HG02943 (cell line): ENCODE data around the gene HTR1A.

ENCODE experiments used
- ATAC-seq: cut with Tn5 transposase; IDR thresholded peaks from one replicate; pipeline ENCODE4 v1.9.1; 2021; ENCODE audit warnings: mild to moderate bottlenecking, low read depth, moderate library complexity; ENCODE audit not compliant: unreplicated experiment

The HTR1A gene

DNA sequence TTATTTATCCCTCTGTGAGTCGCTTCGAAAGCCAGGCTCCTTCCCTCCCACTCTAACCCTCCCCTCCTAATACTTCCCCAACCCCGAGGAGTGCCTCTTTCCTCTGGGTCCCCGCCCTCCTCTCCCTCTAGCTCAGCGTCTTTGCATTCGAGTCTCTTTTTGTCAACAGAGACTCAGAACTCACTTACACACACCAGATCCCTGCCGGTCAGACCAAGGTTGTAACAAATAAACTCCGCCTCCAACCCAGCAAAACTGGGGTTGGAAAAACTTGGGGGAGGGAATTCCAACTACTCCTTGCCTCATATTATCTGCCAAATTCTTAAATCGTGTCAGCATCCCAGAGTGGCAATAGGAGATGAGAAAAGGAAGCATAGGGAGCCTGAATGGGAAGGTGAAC lies at the start of gene HTR1A:
HTR1A (minus strand) TSS at position 167 of the 400 bp plus-strand sequence. CDS start 726 bp downstream, outside the sequence.
- ATAC-seq = no peak

GRCh38 chr5:64003966-64004365 lies 41.7 kb upstream of the HTR1A start:
- no peak for ATAC-seq

DNA sequence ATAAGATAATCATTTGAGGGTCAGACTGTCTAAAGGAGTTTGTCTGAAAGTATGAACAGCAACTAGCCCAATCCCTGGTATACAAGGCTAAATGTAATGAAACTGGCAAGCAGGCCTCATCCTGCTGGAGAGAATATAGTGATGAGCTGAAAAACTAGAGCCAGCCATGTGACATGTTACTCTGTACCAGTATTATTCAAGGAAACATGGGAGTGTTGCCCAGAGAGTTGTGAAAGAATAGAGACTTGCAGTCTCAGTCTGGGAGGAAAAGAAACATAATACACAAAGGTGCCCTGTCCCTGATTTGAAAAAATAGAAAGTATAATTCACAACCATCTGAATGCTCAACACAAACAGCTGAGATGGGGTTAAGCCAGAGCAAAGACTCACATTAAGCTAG lies 37.9 kb upstream of the HTR1A start:
- ATAC-seq = no peak

DNA sequence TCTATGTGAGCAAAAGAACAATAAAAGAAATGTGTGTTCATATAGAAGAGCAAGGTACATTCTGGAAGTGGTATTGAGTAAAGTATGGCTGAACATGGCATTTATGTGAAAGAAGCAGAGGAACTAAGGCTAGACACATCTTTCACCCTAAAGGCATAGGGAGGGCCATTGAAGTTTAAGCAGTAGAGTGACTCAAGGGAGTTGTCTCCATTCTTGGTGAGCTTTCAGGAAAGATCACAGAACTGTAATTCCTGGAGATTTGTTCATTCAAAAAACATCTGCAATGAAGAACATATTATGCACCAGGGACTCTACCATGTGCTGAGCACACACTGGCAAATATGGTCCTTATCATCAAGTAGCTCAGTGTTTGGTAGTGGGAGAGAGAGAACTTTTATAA lies 24.8 kb upstream of the HTR1A start:
- no peak for ATAC-seq

GRCh38 chr5:63981864-63982263 lies 19.6 kb upstream of the HTR1A start:
- no peak for ATAC-seq

DNA sequence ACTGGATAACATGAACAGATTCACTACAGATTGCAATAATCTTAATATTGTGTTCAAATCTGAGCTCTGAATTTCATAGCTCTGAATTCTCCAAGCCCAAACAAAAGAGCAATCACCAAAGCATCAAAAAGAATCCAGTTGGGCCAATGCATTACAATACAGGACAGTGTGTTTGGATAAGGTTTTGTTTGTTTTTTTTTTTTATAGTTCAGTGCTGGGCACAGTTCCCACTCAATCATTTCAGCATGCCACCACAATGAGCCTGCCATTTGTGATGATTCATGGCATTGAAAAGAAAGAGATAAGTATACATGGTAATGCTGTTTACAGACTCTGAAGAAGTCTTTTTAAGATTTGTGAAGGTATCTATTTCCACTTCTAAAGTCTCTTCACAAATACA lies 1.7 kb upstream of the HTR1A start:
- ATAC-seq = no peak

- no peak for ATAC-seq
These were observed 963 bp upstream of the HTR1A start for GRCh38 chr5:63963080-63963735.

DNA sequence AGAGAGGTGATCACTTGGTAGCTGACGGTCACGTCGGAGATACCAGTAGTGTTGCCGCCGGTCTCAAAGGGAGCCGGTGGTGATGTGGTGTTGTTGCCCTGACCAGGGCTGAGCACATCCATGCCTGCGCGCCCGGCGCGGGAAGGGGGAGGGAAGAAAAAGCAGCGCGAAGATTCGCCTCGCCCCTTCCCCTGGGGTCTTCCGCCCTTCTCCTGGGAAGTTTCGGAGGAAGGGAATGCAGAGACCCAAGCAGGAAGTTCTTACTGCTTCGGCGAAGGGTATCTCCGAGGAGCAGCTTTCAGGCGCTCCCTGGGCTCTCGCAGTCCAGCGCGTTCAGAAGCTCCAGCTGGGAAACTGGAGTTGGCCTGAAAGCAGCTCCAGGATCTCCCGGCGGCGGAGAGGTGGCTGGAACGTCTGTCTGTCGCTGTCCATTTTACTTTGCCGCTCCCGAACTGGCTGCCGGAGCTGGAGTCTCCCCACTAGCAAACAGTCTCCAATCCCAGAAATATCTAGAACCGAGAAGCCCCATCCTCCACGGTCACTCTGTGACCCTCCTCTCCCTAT lies 565 bp downstream of the HTR1A start:
- ATAC-seq = no peak

- ATAC-seq = no peak
These were observed 1.1 kb downstream of the HTR1A start for GRCh38 chr5:63961125-63961597.

DNA sequence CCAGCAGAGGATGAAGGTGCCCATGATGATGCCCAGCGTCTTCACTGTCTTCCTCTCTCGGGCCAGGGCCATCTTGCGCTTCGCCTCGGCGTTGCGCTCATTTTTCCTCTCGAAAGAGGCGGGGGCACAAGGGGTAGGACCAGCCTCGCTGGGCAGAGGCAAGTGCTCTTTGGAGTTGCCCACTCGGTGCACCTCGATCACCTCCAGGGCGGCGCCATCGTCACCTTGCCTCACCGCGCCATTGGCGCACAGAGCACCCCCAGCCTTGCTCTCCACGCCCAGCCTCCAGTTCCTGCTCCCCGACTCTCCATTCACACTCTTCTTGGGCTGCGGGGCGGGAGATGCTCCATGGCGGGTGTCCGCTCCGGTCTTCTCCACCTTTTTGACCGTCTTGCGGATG lies 1.6 kb downstream of the HTR1A start:
- ATAC-seq = no peak

- no peak for ATAC-seq
These were observed 2.9 kb downstream of the HTR1A start for GRCh38 chr5:63959177-63959982.

- no peak for ATAC-seq
These were observed 3.6 kb downstream of the HTR1A start for GRCh38 chr5:63958654-63959053.

DNA sequence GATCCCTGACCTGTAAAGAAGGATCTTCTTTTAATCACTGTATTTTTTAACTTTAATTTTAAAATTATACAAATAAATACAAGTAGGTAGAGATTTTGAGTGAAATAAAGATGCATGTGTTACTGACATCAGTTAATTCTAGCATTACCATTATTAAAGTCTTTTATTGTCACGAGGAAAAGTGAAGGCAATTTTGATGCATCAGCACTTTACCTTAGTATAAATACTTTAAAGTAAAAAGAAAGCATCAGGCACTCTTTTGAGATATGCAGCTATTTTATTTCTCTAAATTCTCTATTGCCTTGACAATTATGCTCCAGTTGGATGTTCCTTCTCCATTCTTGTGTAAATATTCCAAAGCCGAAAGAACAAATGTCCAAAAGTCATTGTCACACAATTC lies 4.6 kb downstream of the HTR1A start:
- no peak for ATAC-seq

DNA sequence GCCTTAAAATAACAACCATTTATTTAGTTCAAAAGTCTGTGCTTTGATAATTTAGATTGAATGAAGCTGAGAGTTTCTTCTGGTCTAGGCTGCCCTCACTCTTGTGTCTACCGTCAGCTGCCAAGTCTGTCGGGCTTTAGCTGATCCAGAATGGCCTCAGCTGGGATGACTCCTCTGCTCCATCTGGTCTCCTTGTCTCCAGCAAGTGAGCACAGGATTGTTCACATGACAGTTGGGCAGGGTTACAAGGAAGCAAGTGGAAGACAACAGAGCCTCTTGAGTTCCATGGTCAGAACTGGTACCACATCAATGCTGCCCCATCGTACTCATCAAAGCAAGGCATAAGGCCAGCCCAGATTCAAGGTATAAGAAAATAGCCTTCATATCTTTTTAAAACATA lies 9.0 kb downstream of the HTR1A start:
- ATAC-seq = no peak

DNA sequence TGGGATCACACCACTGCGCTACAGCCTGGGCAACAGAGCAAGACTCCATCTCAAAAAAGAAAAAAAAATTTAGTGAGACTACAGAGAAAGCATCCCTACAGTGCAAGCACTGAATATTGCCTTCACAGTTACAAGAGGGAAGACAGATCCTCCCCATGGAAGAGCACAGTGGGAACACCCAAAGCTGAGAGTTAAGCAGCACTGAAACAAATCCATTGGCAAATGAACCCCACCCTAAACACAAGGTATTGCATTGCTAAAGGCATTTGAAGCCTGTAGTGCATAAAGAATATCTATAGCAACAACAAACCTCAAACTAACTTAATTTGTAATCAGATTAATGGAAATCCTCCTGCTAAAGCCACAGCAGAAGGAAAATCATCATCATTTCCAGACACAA lies 27.1 kb downstream of the HTR1A start:
- no peak for ATAC-seq

DNA sequence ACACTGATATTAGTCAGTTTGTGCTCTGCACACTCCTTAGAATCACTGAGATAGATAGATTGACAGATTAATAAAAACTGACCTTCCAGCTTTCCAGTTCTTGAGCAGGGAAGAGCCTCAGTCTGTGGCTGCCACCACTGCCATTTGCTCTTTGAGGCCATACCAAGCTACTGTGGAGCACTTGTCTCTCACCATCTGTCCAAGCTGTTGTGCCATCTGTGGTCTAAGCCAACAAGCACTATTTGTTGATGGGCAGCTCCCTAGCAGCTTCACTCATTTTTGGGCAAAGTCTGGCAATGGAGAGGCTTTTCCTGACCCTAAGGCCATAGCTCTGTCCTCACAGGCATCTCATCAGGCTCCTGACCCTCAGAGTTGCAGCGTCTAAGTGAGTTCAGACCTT lies 30.4 kb downstream of the HTR1A start:
- no peak for ATAC-seq

GRCh38 chr5:63928451-63928850 lies 33.8 kb downstream of the HTR1A start:
- ATAC-seq = no peak

- no peak for ATAC-seq
These were observed 38.3 kb downstream of the HTR1A start for GRCh38 chr5:63923914-63924313.

- ATAC-seq = no peak
These were observed 42.3 kb downstream of the HTR1A start for GRCh38 chr5:63919763-63920478.

DNA sequence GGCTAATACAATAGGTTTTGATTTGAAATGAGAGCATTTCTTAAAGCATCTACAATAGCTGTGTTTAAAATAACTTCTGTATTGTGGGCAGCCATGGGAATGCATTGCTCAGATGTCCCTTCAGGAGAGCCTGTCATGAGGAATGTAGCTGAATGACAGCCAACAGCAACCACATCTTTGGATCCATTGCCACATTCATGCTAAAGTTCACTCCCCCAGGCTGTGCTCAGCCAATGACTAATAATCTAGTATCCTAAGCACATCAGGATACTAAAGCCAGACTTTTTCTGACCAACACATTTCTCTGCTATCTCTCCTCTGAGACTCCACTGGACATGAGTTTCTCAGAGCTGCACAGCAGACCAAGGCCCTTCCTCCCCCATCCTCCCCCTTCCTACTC lies 45.5 kb downstream of the HTR1A start:
- no peak for ATAC-seq

DNA sequence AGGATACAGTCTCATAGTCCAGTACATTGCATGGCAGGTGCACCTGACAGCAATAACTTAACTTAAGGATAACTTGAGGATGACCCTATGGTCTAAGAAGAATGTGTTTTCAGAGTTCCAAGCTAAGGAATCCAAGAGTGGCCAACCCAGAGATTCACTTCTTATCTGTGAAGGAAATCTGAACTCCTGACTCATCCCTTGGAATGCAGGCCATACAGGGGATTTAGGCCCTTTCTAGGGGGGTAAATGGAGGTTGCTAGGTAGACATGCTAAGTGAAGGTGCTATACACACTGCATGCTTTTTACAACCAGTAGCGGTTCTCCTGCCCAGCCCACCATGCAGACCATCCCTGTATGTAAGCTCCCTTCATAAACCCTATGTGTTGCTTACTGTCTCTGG lies 50.4 kb downstream of the HTR1A start:
- no peak for ATAC-seq
